Liver (tissue), 9 donors: ENCODE results near the gene HMOX2. TPM values are rescaled to one million over a fixed set of nuclear protein-coding genes. Genes with fewer than 3 reads are reported as not detected.

Source experiments
- DNase-seq: peaks from one replicate; pipeline ENCODE4 v3.0.0-alpha.2; 2017; ENCODE audit warnings: low spot score
- H3K27ac ChIP-seq, 2 donors: one replicate each; pipeline ENCODE4 v1.7.0; 2013; ENCODE audit warnings: inconsistent platforms in 2 of 2, low read length in 2 of 2, control low read depth in 1 of 2, low read depth in 1 of 2, mild to moderate bottlenecking in 1 of 2
- H3K27me3 ChIP-seq, 4 donors: one replicate each; pipeline versions ENCODE4 v1.6.1 to v1.7.0; 2013; ENCODE audit warnings: low read length in 3 of 4, inconsistent platforms in 1 of 4, mild to moderate bottlenecking in 1 of 4, moderate library complexity in 1 of 4; ENCODE audit not compliant: control insufficient read depth in 4 of 4, insufficient read depth in 4 of 4
- H3K36me3 ChIP-seq, 4 donors: one replicate each; pipeline versions ENCODE4 v1.6.1 to v1.7.0; 2013; ENCODE audit warnings: low read length in 3 of 4, mild to moderate bottlenecking in 3 of 4, low read depth in 1 of 4, moderate library complexity in 1 of 4; ENCODE audit not compliant: control insufficient read depth in 4 of 4, insufficient read depth in 3 of 4
- H3K4me1 ChIP-seq, 4 donors: one replicate each; pipeline versions ENCODE4 v1.6.1 to v1.7.0; 2013; ENCODE audit warnings: low read length in 3 of 4, mild to moderate bottlenecking in 3 of 4, moderate library complexity in 1 of 4; ENCODE audit not compliant: control insufficient read depth in 4 of 4, insufficient read depth in 4 of 4
- H3K4me3 ChIP-seq, 3 donors: one replicate each; pipeline versions ENCODE4 v1.6.1 to v1.7.0; 2013; ENCODE audit warnings: low read length in 3 of 3, control low read depth in 1 of 3, low read depth in 1 of 3, mild to moderate bottlenecking in 1 of 3
- H3K9ac ChIP-seq, 2 donors: one replicate each; pipeline ENCODE4 v1.7.0; 2013; ENCODE audit warnings: low read length in 2 of 2, mild to moderate bottlenecking in 2 of 2, moderate library complexity in 2 of 2, control low read depth in 1 of 2, low read depth in 1 of 2
- H3K9me3 ChIP-seq, 4 donors: one replicate each; pipeline versions ENCODE4 v1.6.1 to v1.7.0; 2013; ENCODE audit warnings: low read length in 3 of 4; ENCODE audit not compliant: control insufficient read depth in 4 of 4
- CTCF ChIP-seq: fragments of 150-350 bp; IDR thresholded peaks from 2 replicates; pipeline ENCODE4 v1.5.1; 2017; ENCODE audit warnings: improper control_type of control experiment, low read depth, low read length; ENCODE audit not compliant: missing input control
- EGR1 ChIP-seq, 2 donors: IDR thresholded peaks; 2 replicates each; pipeline ENCODE4 v1.6.1; 2016 to 2018; ENCODE audit warnings: antibody characterized with exemption in 2 of 2, low read depth in 2 of 2
- FOXA1 ChIP-seq: IDR thresholded peaks from 2 replicates; pipeline ENCODE4 v1.6.1; 2016; ENCODE audit warnings: antibody characterized with exemption
- FOXA2 ChIP-seq: IDR thresholded peaks from 2 replicates; pipeline ENCODE4 v1.6.1; 2016; ENCODE audit warnings: antibody characterized with exemption
- GABPA ChIP-seq, 2 donors: IDR thresholded peaks in 1 of 2; conservative IDR thresholded peaks in 1 of 2; 2 replicates each; pipeline ENCODE4 v1.6.1; 2016; ENCODE audit warnings: antibody characterized with exemption in 2 of 2, mild to moderate bottlenecking in 1 of 2, moderate library complexity in 1 of 2
- HNF4A ChIP-seq, 2 donors: conservative IDR thresholded peaks; 2 replicates each; pipeline ENCODE4 v1.6.1; 2016; ENCODE audit warnings: antibody characterized with exemption in 2 of 2, mild to moderate bottlenecking in 2 of 2
- HNF4G ChIP-seq: IDR thresholded peaks from 2 replicates; pipeline ENCODE4 v1.6.1; 2016; ENCODE audit warnings: antibody characterized with exemption
- JUND ChIP-seq, 2 donors: IDR thresholded peaks; 2 replicates each; pipeline ENCODE4 v1.6.1; 2016; ENCODE audit warnings: antibody characterized with exemption in 2 of 2
- MAX ChIP-seq: IDR thresholded peaks from 2 replicates; pipeline ENCODE4 v1.6.1; 2016; ENCODE audit warnings: antibody characterized with exemption
- NR2F2 ChIP-seq: IDR thresholded peaks from 2 replicates; pipeline ENCODE4 v1.6.1; 2016; ENCODE audit warnings: antibody characterized with exemption
- RAD21 ChIP-seq, 2 donors: IDR thresholded peaks; 2 replicates each; pipeline ENCODE4 v1.6.1; 2016; ENCODE audit warnings: antibody characterized with exemption in 2 of 2, mild to moderate bottlenecking in 2 of 2
- REST ChIP-seq: IDR thresholded peaks from 2 replicates; pipeline ENCODE4 v1.6.1; 2016; ENCODE audit warnings: antibody characterized with exemption, mild to moderate bottlenecking
- RXRA ChIP-seq, 2 donors: IDR thresholded peaks; 2 replicates each; pipeline ENCODE4 v1.6.1; 2017 to 2018; ENCODE audit warnings: antibody characterized with exemption in 2 of 2, mild to moderate bottlenecking in 1 of 2
- SP1 ChIP-seq: IDR thresholded peaks from 2 replicates; pipeline ENCODE4 v1.6.1; 2018; ENCODE audit warnings: antibody characterized with exemption, mild to moderate bottlenecking
- YY1 ChIP-seq: IDR thresholded peaks from 2 replicates; pipeline ENCODE4 v1.6.1; 2016; ENCODE audit warnings: antibody characterized with exemption, mild to moderate bottlenecking
- ZBTB33 ChIP-seq: IDR thresholded peaks from 2 replicates; pipeline ENCODE4 v1.6.1; 2016; ENCODE audit warnings: antibody characterized with exemption
- WGBS: extraction: QIAGEN DNeasy Blood & Tissue Kit; methylation state at CpG from one replicate; pipeline ENCODE4 v1.1.7; 2013; 5-methylcytosine and 5-hydroxymethylcytosine counted together
- polyA plus RNA-seq, 2 donors: library from polyadenylated mRNA; stranded (reverse) in 1 of 2; unstranded in 1 of 2; fragments of 200-250 nt in 1 of 2; fragments of >200 nt in 1 of 2; fragmentation: Nextera tagmentation in 1 of 2; extraction: Ambion mirVana in 1 of 2; gene quantifications; one replicate each; pipeline versions ENCODE4 v1.2.1 to v1.2.3, GENCODE V29; 2013 to 2015
- total RNA-seq, 2 donors: library from RNA; depleted of rRNA; stranded (reverse); fragments of >200 nt; gene quantifications; one replicate each; pipeline ENCODE4 v1.2.3, GENCODE V29; 2014
- donor health status: healthy.
- donor health status: healthy.
- donor health status: healthy.
- donor health status: healthy.
- donor health status: healthy.

Gene HMOX2
- total and polyA plus RNA-seq, 4 donors = 11.4 to 81.5 (median 61.5) TPM

GRCh38 chr16:4517812-4518680 is 41.8 kb downstream of the HMOX2 start:
- peaks cover 0 to 14% (median 5%) of the 10 kb centered on the region in 4 donors for H3K4me1 ChIP-seq
- H3K4me3 ChIP-seq = no peak overlapping the region
- H3K27me3 ChIP-seq = no peaks in the 10 kb centered on the region
- no peak for TF ChIP-seq RXRA (IDR thresholded peaks at IDR 0.05)
- no peak for TF ChIP-seq HNF4A (conservative IDR thresholded peaks at IDR 0.05)
- no peak for TF ChIP-seq EGR1 (IDR thresholded peaks at IDR 0.05; ENCODE audit: low read depth in 2 of 2)
- peak; percentile 73 to 80 for TF ChIP-seq RAD21 (IDR thresholded peaks at IDR 0.05)
- peak; percentile 51 for TF ChIP-seq CTCF
- no peak for TF ChIP-seq YY1
- no peak for TF ChIP-seq FOXA1
- no peak for TF ChIP-seq GABPA (IDR thresholded peaks at IDR 0.05 in 1 of 2, conservative IDR thresholded peaks at IDR 0.05 in 1 of 2)
- no peak for TF ChIP-seq NR2F2
- no peak for TF ChIP-seq SP1
- TF ChIP-seq MAX = no peak
- peaks cover 0 to 5% (median 3%) of the 10 kb centered on the region in 4 donors for H3K36me3 ChIP-seq
- no peaks in the 10 kb centered on the region for H3K9me3 ChIP-seq
- WGBS = 75% methylated on average over 12 of the region's 12 CpGs
- H3K27ac ChIP-seq = no peak overlapping the region
- no peak overlapping the region for H3K9ac ChIP-seq
- no peak for DNase-seq

- no peak overlapping the region for H3K27ac ChIP-seq
- no peak for DNase-seq
- no peak for TF ChIP-seq RXRA (IDR thresholded peaks at IDR 0.05)
- TF ChIP-seq FOXA2 = no peak
- TF ChIP-seq HNF4G = no peak
- no peak for TF ChIP-seq RAD21 (IDR thresholded peaks at IDR 0.05)
- TF ChIP-seq REST = no peak
- TF ChIP-seq HNF4A (conservative IDR thresholded peaks at IDR 0.05) = no peak
- no peak for TF ChIP-seq EGR1 (IDR thresholded peaks at IDR 0.05; ENCODE audit: low read depth in 2 of 2)
- no peak for TF ChIP-seq JUND (IDR thresholded peaks at IDR 0.05)
- no peak for TF ChIP-seq ZBTB33
- TF ChIP-seq CTCF = no peak
- no peak for TF ChIP-seq GABPA (IDR thresholded peaks at IDR 0.05 in 1 of 2, conservative IDR thresholded peaks at IDR 0.05 in 1 of 2)
- H3K9ac ChIP-seq = no peak overlapping the region
- no peaks in the 10 kb centered on the region for H3K9me3 ChIP-seq
- peaks cover 0 to 9% (median 2%) of the 10 kb centered on the region in 4 donors for H3K4me1 ChIP-seq
- no peaks in the 10 kb centered on the region for H3K27me3 ChIP-seq
- 89% methylated on average over 15 of the region's 15 CpGs for WGBS
- H3K4me3 ChIP-seq = no peak overlapping the region
- H3K36me3 ChIP-seq = peaks cover 0 to 3% (median 1%) of the 10 kb centered on the region in 4 donors
These were observed 43.3 kb downstream of the HMOX2 start for GRCh38 chr16:4519274-4520058.
